Neural cell (in vitro differentiated cells): ENCODE results near the gene MLX.

Experiments used
- CTCF ChIP-seq: fragments of 450-650 bp; IDR thresholded peaks from 2 replicates; pipeline ENCODE4 v1.5.1; 2014; ENCODE audit warnings: antibody characterized with exemption, mild to moderate bottlenecking, moderate library complexity; ENCODE audit not compliant: poor library complexity, severe bottlenecking
- EZH2 ChIP-seq: fragments of 200-600, 300-800 bp; shearing (Covaris generic), sonication (generic); IDR thresholded peaks from 2 replicates; pipeline ENCODE4 v1.6.1; 2014; ENCODE audit warnings: antibody characterized with exemption, low read length, borderline replicate concordance, mild to moderate bottlenecking; ENCODE audit not compliant: insufficient read depth, poor library complexity, severe bottlenecking
- POLR2AphosphoS5 ChIP-seq: IDR thresholded peaks from 2 replicates; pipeline ENCODE4 v1.6.1; 2012
- REST ChIP-seq: IDR thresholded peaks from 2 replicates; pipeline ENCODE4 v1.6.1; 2012; ENCODE audit warnings: borderline replicate concordance

GRCh38 chr17:42537826-42538451, 29.0 kb upstream of the MLX start:
- TF ChIP-seq EZH2 (no peak), POLR2AphosphoS5 (no peak), CTCF (no peak), REST (no peak)
